Daoy (cell line): Measurements from ENCODE around the gene IFT122. TPM values are rescaled to one million over a fixed set of nuclear protein-coding genes. Genes with fewer than 3 reads are reported as not detected.
"Not testable (repeated sequence)": the region's sequence is repeated elsewhere in the genome, so short reads cannot be mapped to it uniquely, and the experiment has no call there.

ENCODE experiments used
- DNase-seq: peaks from one replicate; pipeline ENCODE4 v3.0.0-alpha.2; 2015; ENCODE audit warnings: low read depth
- total RNA-seq: library from RNA; depleted of rRNA; stranded (reverse); fragments of >200 nt; shearing (Covaris generic); gene quantifications from 2 replicates; pipeline ENCODE4 v1.2.3, GENCODE V29; 2014; rRNA removed

IFT122 gene, protein sequence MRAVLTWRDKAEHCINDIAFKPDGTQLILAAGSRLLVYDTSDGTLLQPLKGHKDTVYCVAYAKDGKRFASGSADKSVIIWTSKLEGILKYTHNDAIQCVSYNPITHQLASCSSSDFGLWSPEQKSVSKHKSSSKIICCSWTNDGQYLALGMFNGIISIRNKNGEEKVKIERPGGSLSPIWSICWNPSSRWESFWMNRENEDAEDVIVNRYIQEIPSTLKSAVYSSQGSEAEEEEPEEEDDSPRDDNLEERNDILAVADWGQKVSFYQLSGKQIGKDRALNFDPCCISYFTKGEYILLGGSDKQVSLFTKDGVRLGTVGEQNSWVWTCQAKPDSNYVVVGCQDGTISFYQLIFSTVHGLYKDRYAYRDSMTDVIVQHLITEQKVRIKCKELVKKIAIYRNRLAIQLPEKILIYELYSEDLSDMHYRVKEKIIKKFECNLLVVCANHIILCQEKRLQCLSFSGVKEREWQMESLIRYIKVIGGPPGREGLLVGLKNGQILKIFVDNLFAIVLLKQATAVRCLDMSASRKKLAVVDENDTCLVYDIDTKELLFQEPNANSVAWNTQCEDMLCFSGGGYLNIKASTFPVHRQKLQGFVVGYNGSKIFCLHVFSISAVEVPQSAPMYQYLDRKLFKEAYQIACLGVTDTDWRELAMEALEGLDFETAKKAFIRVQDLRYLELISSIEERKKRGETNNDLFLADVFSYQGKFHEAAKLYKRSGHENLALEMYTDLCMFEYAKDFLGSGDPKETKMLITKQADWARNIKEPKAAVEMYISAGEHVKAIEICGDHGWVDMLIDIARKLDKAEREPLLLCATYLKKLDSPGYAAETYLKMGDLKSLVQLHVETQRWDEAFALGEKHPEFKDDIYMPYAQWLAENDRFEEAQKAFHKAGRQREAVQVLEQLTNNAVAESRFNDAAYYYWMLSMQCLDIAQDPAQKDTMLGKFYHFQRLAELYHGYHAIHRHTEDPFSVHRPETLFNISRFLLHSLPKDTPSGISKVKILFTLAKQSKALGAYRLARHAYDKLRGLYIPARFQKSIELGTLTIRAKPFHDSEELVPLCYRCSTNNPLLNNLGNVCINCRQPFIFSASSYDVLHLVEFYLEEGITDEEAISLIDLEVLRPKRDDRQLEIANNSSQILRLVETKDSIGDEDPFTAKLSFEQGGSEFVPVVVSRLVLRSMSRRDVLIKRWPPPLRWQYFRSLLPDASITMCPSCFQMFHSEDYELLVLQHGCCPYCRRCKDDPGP
- 11.1 and 11.2 TPM in 2 replicates for total RNA-seq

DNA sequence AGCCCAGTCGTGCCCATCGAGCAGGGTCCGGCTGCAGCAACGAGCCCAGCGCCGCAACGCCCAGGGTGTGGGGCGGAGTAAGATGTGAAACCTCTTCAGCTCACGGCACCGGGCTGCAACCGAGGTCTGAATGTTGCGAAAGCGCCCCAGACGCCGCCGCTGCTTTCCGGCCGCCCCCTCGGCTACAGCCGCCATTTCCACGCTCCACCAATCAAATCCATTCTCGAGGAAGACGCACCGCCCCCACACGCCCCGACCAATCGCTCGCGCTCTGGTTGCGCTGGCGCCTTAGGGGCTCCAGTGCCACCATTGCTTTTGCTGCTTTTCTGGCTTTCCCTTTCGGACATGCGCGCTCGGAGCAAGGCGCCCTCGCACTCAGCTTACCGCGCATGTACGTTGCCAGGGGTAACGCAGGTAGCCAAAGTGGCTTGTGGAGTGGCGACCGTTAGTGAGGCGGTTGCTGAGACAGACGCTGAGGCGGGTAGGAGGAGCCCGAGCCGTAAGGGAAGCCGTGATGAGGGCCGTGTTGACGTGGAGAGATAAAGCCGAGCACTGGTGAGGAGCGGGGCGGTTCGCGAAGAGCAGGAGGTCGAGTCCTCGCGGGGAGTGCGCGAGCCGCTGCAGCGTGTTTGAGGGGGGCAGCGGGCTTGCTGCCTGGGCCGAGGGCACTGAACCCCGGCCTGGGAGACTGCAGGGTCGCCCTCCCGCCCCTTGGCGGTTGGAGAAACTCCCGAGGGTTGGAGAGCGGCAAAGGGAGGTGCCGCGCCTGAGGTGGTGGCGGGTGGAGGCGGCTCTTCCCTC is at the start of gene IFT122, which contains the start of gene MBD4:
TSS of gene IFT122 (plus strand) at position 408 of the 801 bp plus-strand sequence. CDS start at position 515, 107 bp downstream.
TSS of gene MBD4 (minus strand) at position 132 of the 801 bp plus-strand sequence. CDS start at position 17, 115 bp downstream.
- peak; percentile 100 for DNase-seq

DNA sequence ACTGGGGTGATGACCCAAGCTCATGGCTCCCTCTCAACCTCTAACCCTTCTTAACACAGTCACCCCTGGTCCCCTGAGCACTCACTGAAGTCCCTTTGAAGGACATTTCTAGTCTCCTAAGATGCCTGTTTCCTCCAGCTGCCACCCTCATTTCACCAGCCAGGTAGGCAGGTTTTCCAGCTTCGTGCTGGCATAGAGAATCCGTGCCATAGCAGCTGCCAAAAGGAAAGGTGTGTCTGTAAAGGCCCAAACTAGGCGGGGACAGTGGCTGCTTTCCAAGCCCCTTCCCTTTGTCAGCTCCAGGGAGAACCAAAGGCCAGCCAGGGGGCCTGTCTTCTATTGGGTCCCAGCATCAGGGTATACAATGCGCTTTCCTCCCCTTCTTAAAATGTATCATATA is 48.4 kb upstream of the IFT122 start:
- not testable (repeated sequence) for DNase-seq

DNA sequence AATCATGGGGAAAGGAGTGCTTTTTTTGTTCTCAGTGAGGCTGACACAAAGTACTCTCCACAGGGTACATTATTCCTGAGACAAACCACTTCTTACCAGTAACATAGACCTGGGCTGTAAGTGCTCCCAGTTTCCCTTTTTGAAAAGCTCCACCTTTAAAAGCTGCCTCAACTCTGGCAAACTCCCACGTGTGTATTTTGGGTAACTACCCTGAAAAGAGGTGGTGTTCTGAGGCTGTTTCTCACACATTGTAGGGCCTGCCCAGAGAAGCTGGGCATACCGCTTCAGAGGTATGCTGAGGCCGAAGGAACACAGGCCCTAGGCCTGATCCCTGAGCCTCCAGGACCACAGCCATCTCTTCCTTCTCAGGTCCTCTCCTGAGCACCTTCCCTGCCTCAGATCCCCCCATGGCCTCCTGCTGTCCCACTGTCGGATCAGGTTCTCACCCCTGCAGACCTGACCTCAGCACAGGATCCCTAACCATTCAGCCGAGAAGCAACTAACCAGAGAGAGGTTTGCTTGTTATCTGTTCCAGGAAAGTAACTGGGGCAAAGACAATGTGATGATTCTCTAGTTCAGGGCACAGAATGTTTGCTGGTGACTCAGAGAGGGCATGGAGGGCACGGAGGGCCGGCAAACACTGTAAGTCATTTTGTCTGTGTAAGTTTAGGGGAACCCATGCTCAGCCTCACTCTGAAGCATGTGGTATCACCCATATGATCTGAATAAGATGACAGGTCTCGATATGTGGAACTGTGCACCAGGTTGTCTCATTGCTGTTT is 47.7 kb upstream of the IFT122 start:
- not testable (repeated sequence) for DNase-seq

DNA sequence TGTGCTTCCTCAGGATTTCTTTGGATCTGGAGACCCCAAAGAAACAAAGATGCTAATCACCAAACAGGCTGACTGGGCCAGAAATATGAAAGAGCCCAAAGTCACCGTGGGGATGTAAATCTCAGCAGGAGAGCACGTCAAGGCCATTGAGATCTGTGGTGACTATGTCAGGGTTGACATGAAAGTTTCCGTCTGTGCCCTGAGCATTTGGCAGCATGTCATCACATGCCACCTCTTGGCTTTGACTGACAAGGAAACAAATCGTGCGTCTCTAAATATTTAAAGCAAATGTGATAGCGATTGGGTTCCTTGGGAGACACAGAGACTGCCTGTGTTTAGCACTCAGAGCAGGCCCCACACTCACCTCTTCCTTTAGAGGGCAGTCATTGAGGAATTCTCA is 46.8 kb upstream of the IFT122 start:
- no peak for DNase-seq

DNA sequence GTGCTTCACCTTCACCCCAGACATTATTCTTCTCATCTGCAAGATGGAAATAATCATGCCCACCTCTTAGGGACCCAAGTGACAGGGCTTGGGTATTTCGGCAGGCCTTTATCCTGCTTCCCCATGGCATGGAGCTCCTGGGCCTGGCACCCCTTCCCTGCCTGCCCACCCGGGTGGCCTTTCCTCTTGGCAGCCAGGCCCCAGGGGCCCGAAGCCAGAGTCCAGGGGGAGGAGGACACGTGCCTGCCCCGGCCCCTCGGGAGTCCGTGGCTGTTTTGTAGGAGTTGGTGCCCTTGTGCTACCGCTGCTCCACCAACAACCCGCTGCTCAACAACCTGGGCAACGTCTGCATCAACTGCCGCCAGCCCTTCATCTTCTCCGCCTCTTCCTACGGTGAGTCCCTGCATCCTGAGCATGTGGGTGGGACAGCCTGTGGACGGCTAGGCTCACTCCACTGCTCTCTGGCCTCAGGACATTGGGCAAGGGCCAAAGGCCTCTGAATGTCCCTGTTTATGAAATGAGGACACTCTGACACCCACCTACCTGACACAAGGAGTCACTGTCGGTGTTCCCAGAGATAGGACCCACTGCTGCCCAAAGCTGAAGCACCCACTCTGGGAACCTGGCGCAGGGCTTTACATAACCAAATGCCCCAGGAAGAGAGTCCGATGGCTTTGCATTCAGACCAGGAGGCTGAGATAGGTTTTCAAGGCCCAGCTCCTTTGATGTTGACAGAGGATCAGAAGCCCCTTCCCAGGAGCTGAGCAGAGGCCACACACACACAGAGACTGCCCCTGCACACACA is 46.1 kb upstream of the IFT122 start:
- DNase-seq: not testable (repeated sequence)

DNA sequence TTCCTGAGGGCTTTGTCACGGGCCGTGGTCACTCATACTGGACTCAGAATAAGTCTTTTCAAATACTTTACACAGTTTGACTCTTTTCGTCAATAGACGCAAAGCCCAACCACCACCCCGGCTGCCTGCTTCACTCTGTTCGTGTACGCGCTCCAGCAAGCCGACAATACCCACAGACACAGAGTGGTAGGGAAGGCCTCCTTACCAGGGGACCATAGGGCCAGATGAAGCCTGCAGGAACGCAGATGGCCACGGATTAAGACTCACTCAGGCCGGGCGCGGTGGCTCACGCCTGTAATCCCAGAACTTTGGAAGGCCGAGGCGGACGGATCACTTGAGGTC is 41.2 kb upstream of the IFT122 start:
- DNase-seq: no peak

DNA sequence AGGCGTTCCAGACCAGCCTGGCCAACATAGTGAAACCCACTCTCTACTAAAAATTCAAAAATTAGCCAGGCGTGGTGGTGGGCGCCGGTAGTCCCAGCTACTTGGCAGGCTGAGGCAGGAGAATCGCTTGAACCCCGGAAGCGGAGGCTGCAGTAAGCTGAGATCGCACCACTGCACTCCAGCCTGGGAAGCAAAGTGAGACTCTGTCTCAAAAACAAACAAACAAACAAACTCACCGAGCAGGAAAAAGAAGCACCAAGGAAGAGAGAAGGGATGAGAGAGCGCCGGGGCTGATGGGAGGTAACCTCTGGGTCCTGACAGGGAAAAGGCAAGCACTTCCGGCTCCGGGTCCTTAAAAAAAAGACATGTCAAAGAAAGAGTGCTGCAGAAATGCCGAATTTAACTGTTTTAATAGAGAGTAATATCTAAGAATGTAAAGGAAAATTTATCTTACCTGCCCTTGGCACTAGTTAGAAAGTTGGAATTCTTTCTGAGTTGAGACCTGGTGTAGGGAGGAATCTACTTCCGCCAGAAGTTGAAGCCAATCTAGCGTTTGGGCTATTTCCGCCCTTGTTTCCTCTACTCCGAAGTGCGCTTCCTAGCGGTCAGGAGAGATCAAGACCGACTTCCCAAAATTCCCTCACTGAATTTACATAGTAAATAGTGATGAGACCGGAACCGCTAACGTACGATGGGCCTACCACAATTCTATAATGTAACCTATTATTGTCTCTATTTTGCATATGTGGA is 40.7 kb upstream of the IFT122 start:
- peak; percentile 95 for DNase-seq

DNA sequence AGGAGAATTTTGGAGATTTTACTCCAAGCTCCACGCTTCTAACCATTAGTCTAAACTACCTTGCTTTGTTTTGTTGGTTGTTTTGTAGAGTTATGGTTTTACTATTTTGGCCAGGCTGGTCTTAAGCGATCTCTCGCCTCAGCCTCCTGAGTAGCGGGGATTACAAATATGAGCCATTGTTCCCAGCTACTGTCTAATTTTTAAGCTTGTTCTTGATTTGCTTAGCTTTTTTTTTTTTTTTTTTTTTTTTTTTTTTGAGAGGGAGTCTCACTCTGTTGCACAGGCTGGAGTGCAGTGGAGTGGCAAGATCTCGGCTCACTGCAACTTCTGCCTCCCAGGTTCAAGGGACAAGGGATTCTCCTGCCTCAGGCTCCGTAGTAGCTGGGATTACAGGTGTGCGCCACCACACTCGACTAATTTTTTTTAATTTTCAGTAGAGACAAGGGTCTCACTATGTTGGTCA is 40.1 kb upstream of the IFT122 start:
- DNase-seq: peak; percentile 51

DNA sequence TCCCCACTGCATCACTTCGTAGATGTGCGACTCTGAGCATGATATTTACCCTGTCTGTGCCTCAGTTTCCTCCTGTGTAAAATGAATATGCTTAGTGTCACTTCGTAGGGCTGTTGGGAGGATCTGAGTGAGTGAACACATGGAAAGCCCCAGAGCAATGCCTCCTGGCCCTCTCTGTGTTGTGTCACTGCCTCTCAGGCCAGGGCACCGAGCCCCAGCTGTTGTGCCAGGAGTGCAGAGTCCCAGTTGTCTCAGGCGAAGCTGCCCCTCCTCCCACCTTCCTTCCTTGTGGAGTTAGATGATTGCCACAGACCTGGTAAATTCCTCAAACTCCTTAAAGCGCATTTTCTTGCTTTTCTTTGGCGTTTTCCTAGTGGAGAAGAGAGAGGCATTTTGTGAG is 37.8 kb upstream of the IFT122 start:
- no peak for DNase-seq

DNA sequence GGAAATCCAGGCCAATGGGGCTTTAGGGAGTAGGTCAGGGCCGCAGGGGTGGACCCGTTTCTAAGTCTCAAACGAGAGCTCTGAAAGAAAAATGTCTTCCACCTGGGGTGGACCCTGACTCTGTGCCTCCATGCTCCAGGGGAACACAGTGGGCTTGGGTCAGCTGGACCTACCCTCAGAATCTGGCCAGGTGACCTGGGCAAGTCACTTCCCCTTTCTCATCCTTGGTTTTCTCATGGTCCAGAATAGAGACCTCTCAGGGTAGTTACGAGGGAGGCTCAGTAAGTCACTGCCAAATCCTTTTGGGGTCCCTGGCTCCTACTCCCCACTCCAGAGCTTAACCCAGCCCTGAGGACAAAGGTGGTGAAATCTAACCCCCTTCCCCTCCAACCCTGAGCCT is 37.4 kb upstream of the IFT122 start:
- DNase-seq: no peak

DNA sequence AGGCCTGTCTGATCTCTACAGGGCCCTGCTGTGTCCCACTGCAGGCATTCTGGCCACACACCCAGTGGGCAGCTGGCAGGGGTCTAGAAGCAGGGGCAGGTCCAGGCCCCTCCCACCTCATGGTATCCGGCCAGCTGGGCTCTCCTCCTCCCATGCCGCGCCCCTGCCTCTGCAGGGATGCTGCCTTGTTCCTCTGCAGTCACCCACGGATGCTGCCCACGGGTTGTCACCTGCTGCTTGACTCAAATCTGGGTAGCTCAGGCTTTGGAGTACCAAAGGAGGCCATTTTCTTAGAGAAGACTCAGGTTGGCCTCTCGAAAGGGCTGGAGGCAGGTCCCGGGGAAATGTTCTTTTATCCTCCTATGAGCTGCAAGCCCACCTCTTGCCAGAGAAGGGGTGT is 36.6 kb upstream of the IFT122 start:
- no peak for DNase-seq

DNA sequence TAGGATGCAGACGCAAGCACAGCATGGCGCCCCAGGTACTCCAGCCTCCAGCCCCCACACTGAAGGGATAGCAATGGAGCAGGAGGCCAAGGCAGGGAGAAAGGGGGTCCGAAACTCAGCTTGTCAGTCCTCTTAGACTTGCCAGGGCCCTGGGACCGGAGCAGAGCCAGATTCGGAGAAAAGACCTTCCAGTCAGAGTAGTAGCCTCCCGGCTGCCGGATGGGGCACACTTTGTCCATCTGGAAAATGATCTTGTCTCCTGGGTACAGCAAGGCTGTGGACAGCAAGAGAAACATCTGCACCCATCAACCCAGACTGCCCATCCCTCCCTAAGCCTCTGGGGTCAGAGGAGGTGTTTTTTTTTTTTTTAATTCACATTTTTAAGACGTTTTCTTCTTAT is 35.9 kb upstream of the IFT122 start:
- no peak for DNase-seq

DNA sequence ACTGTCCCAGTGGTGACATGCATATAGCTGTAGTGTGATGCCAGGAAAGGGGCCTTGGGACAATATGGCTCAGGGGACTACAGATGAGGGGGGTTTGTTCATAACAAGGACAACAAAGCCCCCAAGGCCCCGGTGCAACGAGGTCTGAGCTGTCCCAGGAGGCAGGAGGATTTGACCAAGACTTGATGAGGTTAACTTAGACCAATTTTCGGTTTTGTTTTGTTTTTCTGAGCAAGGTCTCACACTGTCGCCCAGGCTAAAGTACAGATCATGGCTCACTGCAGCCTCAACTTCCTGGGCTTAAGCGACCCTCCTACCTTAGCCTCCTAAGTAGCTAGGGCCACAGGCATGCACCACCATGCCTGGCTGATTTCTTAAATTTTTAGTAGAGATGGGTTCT is 35.4 kb upstream of the IFT122 start:
- DNase-seq: no peak

DNA sequence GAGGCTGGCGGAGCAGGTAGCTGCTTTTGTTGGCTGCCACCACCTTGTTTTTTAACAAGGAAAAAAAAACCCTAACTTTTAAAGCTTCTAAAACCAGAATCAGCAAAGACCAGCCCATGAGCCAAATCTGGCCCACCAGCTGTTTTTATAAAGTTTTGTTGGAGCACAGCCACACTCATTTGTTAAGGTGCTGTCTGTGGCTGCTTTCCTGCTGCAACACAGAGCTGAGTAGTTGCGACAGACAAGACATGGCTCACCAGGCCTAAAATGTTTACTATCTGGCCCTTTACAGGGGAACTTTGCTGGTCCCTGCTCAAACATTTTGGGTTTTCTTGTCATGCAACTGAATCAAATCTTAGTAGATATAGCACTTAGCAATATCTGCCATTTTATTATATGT is 30.5 kb upstream of the IFT122 start:
- no peak for DNase-seq

DNA sequence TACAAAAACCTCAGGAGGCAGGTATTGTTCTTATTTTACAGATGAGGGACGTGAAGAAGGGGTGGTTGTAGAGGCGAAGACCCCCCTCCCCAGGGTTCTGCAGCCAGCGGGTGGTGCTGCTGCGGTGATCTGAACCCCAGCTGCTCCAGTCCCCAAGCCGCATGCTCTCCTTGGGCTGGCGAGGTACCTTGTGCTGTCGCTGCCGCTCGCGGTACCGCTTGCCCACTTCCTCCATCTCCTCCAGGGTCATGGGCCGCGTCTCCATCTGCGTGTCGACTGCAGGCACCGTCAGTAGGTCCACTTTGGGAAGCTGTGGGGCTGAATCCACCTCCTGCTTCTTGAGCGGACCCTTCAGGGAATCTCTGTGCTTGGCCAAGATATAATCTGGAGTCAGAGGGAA is 29.1 kb upstream of the IFT122 start:
- no peak for DNase-seq

DNA sequence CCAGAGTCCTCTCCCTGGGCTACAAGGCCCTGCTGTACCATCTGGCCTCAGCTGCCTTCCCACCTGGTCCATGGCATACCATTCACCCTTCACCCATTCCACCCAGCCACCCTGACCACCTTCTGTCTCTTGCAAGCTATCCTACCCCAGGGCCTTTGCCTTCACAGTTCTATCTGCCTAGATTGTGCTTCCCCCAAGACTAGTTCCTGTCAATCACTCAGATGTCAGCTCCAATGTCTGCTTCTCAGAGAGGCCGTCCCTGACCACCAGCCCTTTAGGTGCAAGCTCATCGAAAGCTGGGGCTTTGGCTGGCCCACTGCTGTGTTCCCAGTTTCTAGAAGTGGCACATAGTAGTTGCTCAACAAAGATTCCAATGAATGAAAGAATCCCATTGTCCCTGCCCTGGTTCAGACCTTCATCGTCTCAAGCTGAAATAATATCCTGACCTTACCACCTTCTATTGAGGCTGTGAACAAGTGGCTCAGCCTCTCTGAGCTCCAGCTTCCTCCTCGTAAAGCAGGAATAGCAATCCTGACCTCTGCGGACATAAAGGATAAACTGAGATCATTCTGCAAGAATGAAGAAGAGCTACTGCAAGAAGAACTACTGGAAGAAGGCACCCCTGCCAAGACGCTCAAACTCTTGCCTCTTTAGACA is 27.4 kb upstream of the IFT122 start:
- DNase-seq: no peak

DNA sequence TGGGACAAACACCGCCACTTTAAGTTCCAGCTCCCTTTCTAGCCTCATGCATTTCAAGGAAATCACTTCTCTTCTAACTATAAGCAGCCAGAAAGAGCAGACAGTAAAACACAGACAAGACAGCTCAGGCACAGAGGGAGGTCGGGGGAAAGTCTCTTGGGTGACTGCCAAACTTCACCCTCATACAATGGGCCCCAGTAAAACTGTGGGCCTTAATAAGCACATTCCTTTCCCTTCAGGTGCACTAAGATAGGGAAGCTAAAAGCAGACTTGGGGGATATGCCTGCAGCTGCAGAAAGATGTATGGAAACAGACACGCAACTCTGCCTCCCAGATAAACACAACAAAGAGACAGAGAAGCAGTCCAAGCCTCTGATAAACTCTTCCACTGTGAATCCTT is 26.8 kb upstream of the IFT122 start:
- not testable (repeated sequence) for DNase-seq
